AG10803 (cell line): ENCODE results near the gene GRIK3.

Experiments
- DNase-seq: peaks from one replicate; pipeline ENCODE4 v3.0.0; 2010; ENCODE audit warnings: low read depth
- H3K4me3 ChIP-seq: 2 replicates; pipeline ENCODE4 v1.5.1; 2011; ENCODE audit warnings: mild to moderate bottlenecking, low read length, control low read depth
- CTCF ChIP-seq: conservative IDR thresholded peaks from 2 replicates; pipeline ENCODE4 v1.5.1; 2011; ENCODE audit warnings: mild to moderate bottlenecking, low read length, control low read depth, inconsistent platforms

Gene GRIK3

DNA sequence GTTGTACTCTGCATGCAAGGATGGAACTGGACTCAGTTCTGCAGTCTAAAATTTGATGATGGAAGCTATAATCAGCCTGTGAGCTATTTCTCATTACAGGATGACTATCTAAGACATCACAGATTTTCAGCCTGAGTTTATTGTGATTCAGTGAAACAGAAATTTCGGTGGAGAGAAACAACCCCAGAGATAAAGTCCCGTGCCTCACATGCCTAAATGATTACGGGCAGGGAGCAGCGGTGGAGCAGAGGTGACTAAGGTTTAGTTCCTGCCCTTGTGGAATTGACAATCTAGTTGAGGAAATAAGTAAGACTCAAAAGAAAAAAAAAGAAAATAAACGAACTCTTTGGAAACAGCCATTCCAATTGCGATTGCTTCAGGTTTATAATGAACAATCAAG is 96.9 kb downstream of the GRIK3 start:
- no peak for TF ChIP-seq CTCF
- no peak for DNase-seq
- H3K4me3 ChIP-seq, result no peak overlapping the region

DNA sequence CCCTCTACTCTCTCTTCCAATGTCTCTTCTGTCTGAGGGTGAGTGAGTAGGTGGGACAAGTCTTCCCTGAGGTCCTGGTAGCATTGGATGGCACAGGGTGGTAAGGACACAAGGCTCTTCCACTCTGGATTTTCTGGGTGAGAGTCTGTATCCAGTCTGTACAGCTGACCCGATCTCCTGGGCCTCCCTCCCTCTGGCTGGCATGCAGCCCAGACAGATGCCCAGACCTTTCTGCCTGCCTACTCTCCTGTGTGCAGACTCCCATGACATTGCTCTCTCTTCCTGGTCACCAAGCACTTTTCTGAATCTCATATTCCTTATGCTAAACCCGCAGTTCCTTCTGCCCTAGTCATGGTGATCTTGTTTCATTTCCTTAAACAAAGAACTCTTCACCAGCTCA is 100.3 kb downstream of the GRIK3 start:
- no peak for DNase-seq
- no peak for TF ChIP-seq CTCF
- H3K4me3 ChIP-seq, result no peak overlapping the region

- no peak for TF ChIP-seq CTCF
- no peak overlapping the region for H3K4me3 ChIP-seq
- DNase-seq, result no peak
Measured at GRCh38 chr1:36927826-36928225, 106.5 kb downstream of the GRIK3 start.

DNA sequence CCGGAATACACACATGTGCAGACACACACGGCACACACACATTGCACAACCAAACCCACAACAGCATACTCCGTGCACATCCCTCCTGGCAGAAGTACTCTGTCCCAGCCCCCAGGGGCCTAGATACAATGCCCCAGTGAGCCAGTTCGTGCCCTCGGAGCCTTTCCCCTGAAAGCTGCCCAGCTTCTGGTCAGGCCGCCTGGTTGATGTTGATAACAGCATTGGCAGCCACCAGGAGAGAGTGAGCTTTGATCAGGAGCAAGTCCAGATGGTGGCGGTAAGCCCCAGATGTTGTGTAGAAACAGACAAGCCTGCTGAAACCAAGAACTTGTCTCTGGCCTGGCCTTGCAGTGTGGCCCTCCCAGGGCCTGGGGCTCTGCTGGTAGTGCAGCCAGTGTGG is 109.1 kb downstream of the GRIK3 start:
- DNase-seq, result no peak
- H3K4me3 ChIP-seq, result no peak overlapping the region
- no peak for TF ChIP-seq CTCF

DNA sequence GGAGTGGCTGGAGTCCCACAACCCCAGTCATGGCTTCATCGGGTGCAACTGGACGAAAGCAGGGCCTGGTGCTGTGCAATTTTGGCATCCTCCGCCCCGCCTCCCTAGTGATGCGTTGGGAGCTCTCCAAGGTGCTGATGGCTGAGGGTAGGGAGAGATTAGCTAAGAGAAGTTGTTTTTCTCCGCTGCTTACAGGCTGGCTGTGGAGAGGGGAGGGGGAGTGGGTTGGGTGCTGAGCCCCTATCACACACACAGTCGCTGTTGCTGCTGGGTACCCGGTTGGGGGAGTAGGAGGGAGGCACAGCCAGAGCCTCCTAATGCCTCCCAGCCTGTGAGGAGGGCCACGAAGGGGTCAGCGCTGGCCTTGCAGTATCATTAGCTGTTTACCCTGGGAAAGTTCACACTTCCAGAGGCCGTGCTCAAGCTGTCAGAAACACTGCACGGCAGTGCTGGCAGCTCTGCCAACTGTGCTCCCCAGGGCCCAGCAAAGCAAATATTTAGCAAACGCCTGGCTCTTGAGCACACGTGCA is 110.0 kb downstream of the GRIK3 start:
- peak; percentile 10 for DNase-seq
- no peak for TF ChIP-seq CTCF
- no peak overlapping the region for H3K4me3 ChIP-seq

DNA sequence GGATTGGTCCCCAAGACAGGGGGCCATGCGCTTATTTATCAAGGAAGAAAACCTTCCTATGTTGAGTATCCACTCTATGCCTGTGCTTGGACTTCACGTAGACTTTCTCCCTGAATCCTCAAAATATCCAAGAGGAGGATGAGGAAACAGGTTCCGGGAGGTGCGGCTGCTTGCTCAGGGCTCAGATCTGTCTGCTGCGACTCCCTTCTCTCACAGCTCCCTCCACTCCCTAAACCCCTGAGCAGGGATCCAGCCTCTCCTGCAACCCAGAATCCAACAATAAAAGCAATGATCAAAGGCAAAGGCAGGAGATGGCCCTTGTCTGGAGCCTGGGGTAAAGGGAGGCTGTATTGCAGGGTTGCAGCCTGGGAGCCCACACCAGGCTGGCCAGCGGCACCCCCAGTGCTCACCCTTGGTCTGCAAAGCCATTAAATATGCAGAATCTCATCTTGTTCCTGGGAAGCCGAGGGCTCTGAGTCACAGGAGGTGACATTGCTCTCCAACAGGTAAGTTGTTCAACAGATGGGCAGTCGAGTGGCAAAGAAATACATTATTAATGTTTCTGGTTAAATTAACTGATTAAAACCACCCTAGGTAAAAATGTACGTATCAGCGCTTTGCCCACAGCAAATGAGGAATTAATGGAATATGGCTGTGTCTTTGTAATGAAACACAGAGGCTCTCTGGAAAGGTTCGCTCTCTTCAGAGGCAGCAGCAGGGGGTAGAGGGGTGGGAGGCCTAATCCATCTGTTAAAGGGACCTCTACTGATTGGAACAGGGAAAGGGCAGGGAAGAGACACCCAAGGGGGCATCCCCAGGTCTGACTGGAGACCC is 111.5 kb downstream of the GRIK3 start:
- no peak for DNase-seq
- no peak overlapping the region for H3K4me3 ChIP-seq
- no peak for TF ChIP-seq CTCF

DNA sequence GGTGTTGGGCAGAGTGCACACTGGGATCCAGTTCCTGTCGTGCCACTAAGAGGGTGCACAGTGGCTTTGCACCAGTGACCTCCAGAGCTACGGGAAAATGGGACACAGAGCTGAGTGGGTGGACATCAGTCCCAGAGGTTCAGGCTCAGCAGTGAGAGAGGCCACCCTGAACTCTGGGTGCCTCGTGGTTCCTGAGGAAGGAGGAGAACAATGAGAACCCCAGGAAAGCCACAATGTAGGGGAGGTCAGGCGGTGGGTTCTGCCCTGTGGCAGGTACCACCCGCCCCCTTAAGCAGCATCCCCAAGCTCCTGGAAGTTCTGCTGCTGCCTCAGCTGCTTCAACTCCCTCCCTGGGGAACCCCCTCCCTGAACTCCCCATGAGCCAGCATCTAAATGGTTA is 112.2 kb downstream of the GRIK3 start:
- DNase-seq, result no peak
- TF ChIP-seq CTCF, result no peak
- H3K4me3 ChIP-seq, result no peak overlapping the region
